Measurements from ENCODE around the gene HES7.

DNA sequence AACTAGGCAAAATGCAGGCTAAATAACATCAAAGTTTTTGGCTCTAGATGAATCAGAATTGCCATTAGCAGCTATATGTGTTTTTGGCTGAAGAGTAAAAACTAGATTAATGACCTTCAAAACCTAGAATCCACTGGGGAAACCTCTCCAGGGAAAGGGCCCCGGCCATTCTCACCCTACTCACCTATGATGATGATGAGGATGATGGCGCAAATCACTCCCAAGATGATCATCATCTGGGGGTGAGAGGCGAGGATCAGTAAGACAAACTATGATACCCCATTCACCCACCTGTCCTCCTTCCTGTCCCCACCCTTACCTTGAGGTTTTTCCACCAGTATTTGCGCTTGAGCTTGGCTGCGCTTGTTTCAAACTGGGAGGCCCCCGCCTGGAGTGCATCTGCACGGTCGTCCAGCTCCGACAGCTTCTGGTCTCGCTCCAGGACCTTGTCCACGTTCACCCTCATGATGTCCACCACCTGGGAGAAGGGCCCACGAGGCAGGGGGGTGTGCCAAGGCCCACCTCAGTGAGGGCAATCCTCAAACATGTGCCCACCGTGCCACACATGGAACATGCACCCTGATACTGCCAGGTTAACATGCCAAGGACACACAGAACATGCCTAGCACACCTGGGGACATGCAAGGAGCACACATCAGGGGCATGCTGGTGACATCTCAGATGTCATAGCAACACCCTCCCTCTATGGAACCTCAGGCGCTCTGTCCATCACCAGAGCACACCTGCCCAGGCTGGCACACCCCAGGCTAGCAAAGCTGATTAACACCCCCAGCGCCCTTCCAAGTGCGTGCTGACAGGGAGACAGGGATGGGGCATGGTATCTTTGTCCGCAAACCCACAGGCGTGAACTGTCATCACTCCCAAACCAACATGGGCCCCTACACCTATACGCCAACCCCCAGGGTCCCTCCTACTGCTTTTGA is 37.7 kb upstream of the HES7 start:
- TF ChIP-seq, protein P1, sequence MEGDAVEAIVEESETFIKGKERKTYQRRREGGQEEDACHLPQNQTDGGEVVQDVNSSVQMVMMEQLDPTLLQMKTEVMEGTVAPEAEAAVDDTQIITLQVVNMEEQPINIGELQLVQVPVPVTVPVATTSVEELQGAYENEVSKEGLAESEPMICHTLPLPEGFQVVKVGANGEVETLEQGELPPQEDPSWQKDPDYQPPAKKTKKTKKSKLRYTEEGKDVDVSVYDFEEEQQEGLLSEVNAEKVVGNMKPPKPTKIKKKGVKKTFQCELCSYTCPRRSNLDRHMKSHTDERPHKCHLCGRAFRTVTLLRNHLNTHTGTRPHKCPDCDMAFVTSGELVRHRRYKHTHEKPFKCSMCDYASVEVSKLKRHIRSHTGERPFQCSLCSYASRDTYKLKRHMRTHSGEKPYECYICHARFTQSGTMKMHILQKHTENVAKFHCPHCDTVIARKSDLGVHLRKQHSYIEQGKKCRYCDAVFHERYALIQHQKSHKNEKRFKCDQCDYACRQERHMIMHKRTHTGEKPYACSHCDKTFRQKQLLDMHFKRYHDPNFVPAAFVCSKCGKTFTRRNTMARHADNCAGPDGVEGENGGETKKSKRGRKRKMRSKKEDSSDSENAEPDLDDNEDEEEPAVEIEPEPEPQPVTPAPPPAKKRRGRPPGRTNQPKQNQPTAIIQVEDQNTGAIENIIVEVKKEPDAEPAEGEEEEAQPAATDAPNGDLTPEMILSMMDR (IDR thresholded peaks at IDR 0.05): no peak
- no peak for TF ChIP-seq POLR2A (IDR thresholded peaks at IDR 0.05)
